GM23338 (cell line): ENCODE results near the gene IL31. TPM values are rescaled to one million over a fixed set of nuclear protein-coding genes. Genes with fewer than 3 reads are reported as not detected.

ENCODE experiments used
- ATAC-seq: fragments of 200-7000 bp; cut with Tn5 transposase; 3 replicates; pipeline ENCODE4 v1.9.1; 2020
- DNase-seq: peaks from one replicate; pipeline ENCODE4 v3.0.0-alpha.2; 2015; ENCODE audit warnings: low spot score
- H2AFZ ChIP-seq: fragments of 200-600 bp; sonication (generic); 2 replicates; pipeline ENCODE4 v1.8.0; 2016; ENCODE audit warnings: antibody characterized with exemption, mild to moderate bottlenecking, moderate library complexity
- H3F3A ChIP-seq: fragments of 200-600 bp; sonication (generic); replicated peaks from 2 replicates; pipeline ENCODE4 v1.8.0; 2017; ENCODE audit warnings: antibody characterized with exemption, mixed run types, low read depth
- H3K27ac ChIP-seq: fragments of 200-600 bp; sonication (generic); 2 replicates; pipeline ENCODE4 v1.6.1; 2016; ENCODE audit warnings: low read depth
- H3K27me3 ChIP-seq: fragments of 200-600 bp; sonication (generic); 2 replicates; pipeline ENCODE4 v1.8.0; 2016; ENCODE audit warnings: mild to moderate bottlenecking, mixed run types, moderate library complexity; ENCODE audit not compliant: insufficient read depth
- H3K36me3 ChIP-seq: fragments of 200-600 bp; sonication (generic); 2 replicates; pipeline ENCODE4 v1.8.0; 2016; ENCODE audit warnings: mild to moderate bottlenecking; ENCODE audit not compliant: insufficient read depth
- H3K4me1 ChIP-seq: fragments of 200-600 bp; sonication (generic); 2 replicates; pipeline ENCODE4 v1.8.0; 2016; ENCODE audit warnings: mild to moderate bottlenecking, moderate library complexity; ENCODE audit not compliant: insufficient read depth
- H3K4me2 ChIP-seq: fragments of 200-600 bp; sonication (generic); 2 replicates; pipeline ENCODE4 v1.7.1; 2017; ENCODE audit warnings: mixed run types
- H3K4me3 ChIP-seq: fragments of 200-600 bp; sonication (generic); 2 replicates; pipeline ENCODE4 v1.6.1; 2016; ENCODE audit warnings: mixed run types
- H3K79me2 ChIP-seq: fragments of 200-600 bp; sonication (generic); replicated peaks from 2 replicates; pipeline ENCODE4 v1.8.0; 2017; ENCODE audit warnings: mild to moderate bottlenecking; ENCODE audit not compliant: insufficient read depth
- H3K9me2 ChIP-seq: fragments of 200-600 bp; sonication (generic); 2 replicates; pipeline ENCODE4 v1.8.0; 2017; ENCODE audit not compliant: insufficient read depth
- H4K20me1 ChIP-seq: fragments of 200-600 bp; sonication (generic); replicated peaks from 2 replicates; pipeline ENCODE4 v1.8.0; 2017; ENCODE audit warnings: mild to moderate bottlenecking; ENCODE audit not compliant: insufficient read depth
- H3K27ac Mint-ChIP-seq: 2 replicates; pipeline ENCODE4 v1.8.0; 2020; ENCODE audit warnings: inconsistent platforms, mild to moderate bottlenecking, moderate library complexity, mixed read lengths
- H3K27me3 Mint-ChIP-seq: 3 replicates; pipeline ENCODE4 v1.8.0; 2022; ENCODE audit warnings: low read depth, mild to moderate bottlenecking, moderate library complexity, mixed read lengths, inconsistent platforms; ENCODE audit not compliant: insufficient read depth, poor library complexity
- H3K36me3 Mint-ChIP-seq: 3 replicates; pipeline ENCODE4 v1.8.0; 2021; ENCODE audit warnings: low read depth, mild to moderate bottlenecking, inconsistent platforms, moderate library complexity, mixed read lengths
- H3K4me1 Mint-ChIP-seq: 3 replicates; pipeline ENCODE4 v1.8.0; 2020; ENCODE audit warnings: mild to moderate bottlenecking, inconsistent platforms, mixed read lengths
- H3K4me3 Mint-ChIP-seq: 3 replicates; pipeline ENCODE4 v1.8.0; 2021; ENCODE audit warnings: moderate library complexity, mild to moderate bottlenecking, inconsistent platforms, mixed read lengths
- H3K9me3 Mint-ChIP-seq: 3 replicates; pipeline ENCODE4 v1.8.0; 2020; ENCODE audit warnings: moderate library complexity, mild to moderate bottlenecking, inconsistent platforms, mixed read lengths
- CREB1 ChIP-seq: fragments of 250-450 bp; sonication (Bioruptor Pico); IDR thresholded peaks from 2 replicates; pipeline ENCODE4 v1.5.0; 2020; ENCODE audit warnings: low read depth, mild to moderate bottlenecking, moderate library complexity
- ETS1 ChIP-seq: IDR thresholded peaks from 2 replicates; pipeline ENCODE4 v1.6.1; 2016; ENCODE audit warnings: antibody characterized with exemption
- EZH2 ChIP-seq: fragments of 200-600 bp; sonication (generic); IDR thresholded peaks from one replicate; pipeline ENCODE4 v1.8.0; 2017; ENCODE audit warnings: antibody characterized with exemption, mild to moderate bottlenecking, low read depth; ENCODE audit not compliant: unreplicated experiment
- EZH2phosphoT487 ChIP-seq: fragments of 200-600 bp; sonication (generic); IDR thresholded peaks from one replicate; pipeline ENCODE4 v1.8.1; 2018; ENCODE audit warnings: antibody characterized with exemption; ENCODE audit not compliant: unreplicated experiment
- JUNB ChIP-seq: IDR thresholded peaks from one replicate; pipeline ENCODE4 v1.6.1; 2016; ENCODE audit warnings: antibody characterized with exemption; ENCODE audit not compliant: unreplicated experiment
- NANOG ChIP-seq: IDR thresholded peaks from 2 replicates; pipeline ENCODE4 v1.6.1; 2016; ENCODE audit warnings: antibody characterized with exemption, borderline replicate concordance
- REST ChIP-seq: IDR thresholded peaks from one replicate; pipeline ENCODE4 v1.6.1; 2018; ENCODE audit warnings: antibody characterized with exemption; ENCODE audit not compliant: unreplicated experiment
- STAT1 ChIP-seq: IDR thresholded peaks from one replicate; pipeline ENCODE4 v1.6.1; 2016; ENCODE audit warnings: antibody characterized with exemption; ENCODE audit not compliant: unreplicated experiment
- ZNF114 ChIP-seq: fragments of 250-450 bp; sonication (Bioruptor Pico); IDR thresholded peaks from 2 replicates; pipeline ENCODE4 v1.5.0; 2020; ENCODE audit warnings: mild to moderate bottlenecking, moderate library complexity
- ZNF331 ChIP-seq: fragments of 250-450 bp; sonication (Bioruptor Pico); IDR thresholded peaks from 2 replicates; pipeline ENCODE4 v1.5.0; 2020; ENCODE audit warnings: low read depth, mild to moderate bottlenecking, moderate library complexity
- polyA plus RNA-seq: library from polyadenylated mRNA; unstranded; fragments of >200 nt; fragmentation: Nextera tagmentation; extraction: Ambion mirVana; gene quantifications from 2 replicates; pipeline ENCODE4 v1.2.1, GENCODE V29; 2016
- total RNA-seq: library from RNA; depleted of rRNA; stranded (reverse); fragments of >200 nt; shearing (Covaris generic); gene quantifications from 2 replicates; pipeline ENCODE4 v1.2.3, GENCODE V29; 2014
- TF ChIP-seq, protein P1 (sequence below), 2 experiments: fragments of 200-600 bp in 1 of 2; sonication (generic) in 1 of 2; conservative IDR thresholded peaks; 2 replicates each; pipeline versions ENCODE4 v1.5.1 to v1.6.1; 2016 to 2017; ENCODE audit warnings: antibody characterized with exemption in 2 of 2, low read depth in 2 of 2, mild to moderate bottlenecking in 2 of 2, moderate library complexity in 1 of 2

The IL31 gene
- total and polyA plus RNA-seq, 2 experiments from 2014 or later = not detected

DNA sequence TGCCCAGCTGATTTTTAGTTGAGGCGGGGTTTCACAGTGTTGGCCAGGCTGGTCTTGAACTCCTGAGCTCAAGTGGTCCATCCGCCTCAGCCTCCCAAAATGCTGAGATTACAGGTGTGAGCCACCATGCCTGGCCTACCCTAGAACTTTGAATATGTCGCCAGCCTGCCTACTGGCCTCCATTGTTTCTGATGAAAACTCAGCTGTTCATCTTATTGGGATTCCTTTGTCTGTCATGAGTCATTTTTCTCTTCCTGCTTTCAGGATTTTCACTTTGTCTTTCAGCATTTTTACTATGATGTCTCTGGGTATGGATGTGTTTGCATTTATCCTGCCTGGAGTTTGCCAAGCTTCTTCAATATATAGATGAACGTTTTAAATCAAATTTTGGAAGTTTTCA, 21.4 kb upstream of the IL31 start (continued):
- TF ChIP-seq EZH2 (no peak), STAT1 (no peak), EZH2phosphoT487 (no peak), CREB1 (CRISPR knock-in tag) (no peak)

- Mint-ChIP-seq H3K4me3 (no peak overlapping the region), H3K4me1 (peaks cover 5% of the 10 kb centered on the region), H3K27me3 (peaks cover 2% of the 10 kb centered on the region), H3K36me3 (no peaks in the 10 kb centered on the region), H3K9me3 (peaks cover 7% of the 10 kb centered on the region; the same call in 1 of the 3 replicates), H3K27ac (no peak overlapping the region)
- Histone ChIP-seq H3K9me2 (no peaks in the 10 kb centered on the region; the same call in 1 of the 2 replicates), H2AFZ (no peak overlapping the region), H3F3A (no peaks in the 10 kb centered on the region), H3K36me3 (no peaks in the 10 kb centered on the region), H3K4me3 (no peak overlapping the region), H3K27ac (no peak overlapping the region), H3K4me1 (no peaks in the 10 kb centered on the region), H3K27me3 (no peaks in the 10 kb centered on the region), H3K79me2 (no peaks in the 10 kb centered on the region), H4K20me1 (no peaks in the 10 kb centered on the region), H3K4me2 (no peak overlapping the region)
- DNase-seq (no peak), ATAC-seq (no peak)
- no peak for TF ChIP-seq ZNF114 (CRISPR knock-in tag)
These were observed 20.8 kb upstream of the IL31 start for GRCh38 chr12:122194804-122195203.

DNA sequence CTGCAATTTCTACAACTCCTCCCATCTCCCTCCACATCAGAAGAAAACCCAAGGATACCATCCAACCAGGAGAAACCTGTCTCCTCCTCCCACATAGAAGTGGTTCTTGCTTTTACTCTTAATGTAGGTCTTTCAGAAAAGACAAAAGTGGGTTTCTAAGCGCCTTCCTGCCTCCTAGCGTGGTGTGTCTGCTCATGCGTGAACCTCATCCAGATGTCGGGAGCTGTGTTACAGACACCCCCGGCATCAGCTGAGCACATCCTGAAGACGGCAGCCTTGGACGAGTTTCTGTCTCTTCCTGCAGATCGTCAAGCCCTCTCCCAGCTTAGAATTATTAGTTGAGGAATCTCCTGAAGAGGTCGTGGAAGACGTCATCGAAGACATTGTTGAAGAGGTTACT, 18.4 kb upstream of the IL31 start:
- H3K27me3 Mint-ChIP-seq = peaks cover 2% of the 10 kb centered on the region
- Histone ChIP-seq H3K27ac (no peak overlapping the region), H3K27me3 (no peaks in the 10 kb centered on the region), H3K4me3 (no peak overlapping the region), H3F3A (no peaks in the 10 kb centered on the region), H3K4me2 (no peak overlapping the region), H3K36me3 (no peaks in the 10 kb centered on the region), H2AFZ (no peak overlapping the region), H3K4me1 (no peaks in the 10 kb centered on the region), H4K20me1 (no peaks in the 10 kb centered on the region), H3K79me2 (no peaks in the 10 kb centered on the region), H3K9me2 (no peaks in the 10 kb centered on the region; the same call in 1 of the 2 replicates)
- no peaks in the 10 kb centered on the region for H3K36me3 Mint-ChIP-seq
- DNase-seq (no peak), ATAC-seq (no peak)
- peaks cover 7% of the 10 kb centered on the region for H3K4me1 Mint-ChIP-seq
- no peak overlapping the region for H3K4me3 Mint-ChIP-seq
- no peak overlapping the region for H3K27ac Mint-ChIP-seq
- H3K9me3 Mint-ChIP-seq = peaks cover 7% of the 10 kb centered on the region; the same call in 1 of the 3 replicates
- TF ChIP-seq EZH2phosphoT487 = no peak
- TF ChIP-seq, protein P1, sequence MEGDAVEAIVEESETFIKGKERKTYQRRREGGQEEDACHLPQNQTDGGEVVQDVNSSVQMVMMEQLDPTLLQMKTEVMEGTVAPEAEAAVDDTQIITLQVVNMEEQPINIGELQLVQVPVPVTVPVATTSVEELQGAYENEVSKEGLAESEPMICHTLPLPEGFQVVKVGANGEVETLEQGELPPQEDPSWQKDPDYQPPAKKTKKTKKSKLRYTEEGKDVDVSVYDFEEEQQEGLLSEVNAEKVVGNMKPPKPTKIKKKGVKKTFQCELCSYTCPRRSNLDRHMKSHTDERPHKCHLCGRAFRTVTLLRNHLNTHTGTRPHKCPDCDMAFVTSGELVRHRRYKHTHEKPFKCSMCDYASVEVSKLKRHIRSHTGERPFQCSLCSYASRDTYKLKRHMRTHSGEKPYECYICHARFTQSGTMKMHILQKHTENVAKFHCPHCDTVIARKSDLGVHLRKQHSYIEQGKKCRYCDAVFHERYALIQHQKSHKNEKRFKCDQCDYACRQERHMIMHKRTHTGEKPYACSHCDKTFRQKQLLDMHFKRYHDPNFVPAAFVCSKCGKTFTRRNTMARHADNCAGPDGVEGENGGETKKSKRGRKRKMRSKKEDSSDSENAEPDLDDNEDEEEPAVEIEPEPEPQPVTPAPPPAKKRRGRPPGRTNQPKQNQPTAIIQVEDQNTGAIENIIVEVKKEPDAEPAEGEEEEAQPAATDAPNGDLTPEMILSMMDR (conservative IDR thresholded peaks at IDR 0.05; ENCODE audit: low read depth in 2 of 2) = no peak
- TF ChIP-seq CREB1 (CRISPR knock-in tag) = no peak
- no peak for TF ChIP-seq ZNF331 (CRISPR knock-in tag)
- TF ChIP-seq REST = no peak
- no peak for TF ChIP-seq JUNB
- no peak for TF ChIP-seq EZH2
- TF ChIP-seq NANOG = no peak
- TF ChIP-seq ETS1 = no peak
